ENCODE data around the gene NR2F1.
A peak's percentile ranks its signal among the peaks of the same experiment; 100 is the strongest.

NR2F1 gene

GRCh38 chr5:93591323-93591945 lies 8.4 kb downstream of the NR2F1 start:
- DNase-seq, result no peak

GRCh38 chr5:93592883-93593282 lies 9.9 kb downstream of the NR2F1 start:
- no peak for DNase-seq

GRCh38 chr5:93593476-93594131 lies 10.6 kb downstream of the NR2F1 start:
- DNase-seq, result peak; percentile 21

- no peak for DNase-seq
Measured at GRCh38 chr5:93594591-93595419, 11.8 kb downstream of the NR2F1 start.

GRCh38 chr5:93595420-93596147 lies 12.6 kb downstream of the NR2F1 start:
- no peak for DNase-seq

- no peak for DNase-seq
Measured at GRCh38 chr5:93596310-93596675, 13.3 kb downstream of the NR2F1 start.

- DNase-seq, result no peak
Measured at GRCh38 chr5:93596676-93597490, 13.9 kb downstream of the NR2F1 start.

GRCh38 chr5:93598091-93599000 lies 15.3 kb downstream of the NR2F1 start:
- DNase-seq, result no peak

GRCh38 chr5:93599001-93599379 lies 16.0 kb downstream of the NR2F1 start:
- DNase-seq, result no peak

GRCh38 chr5:93599399-93600120 lies 16.5 kb downstream of the NR2F1 start:
- DNase-seq, result peak; percentile 58

- peak; percentile 36 for DNase-seq
Measured at GRCh38 chr5:93600409-93601070, 17.5 kb downstream of the NR2F1 start.

GRCh38 chr5:93601071-93601801 lies 18.2 kb downstream of the NR2F1 start:
- DNase-seq, result peak; percentile 42

GRCh38 chr5:93601802-93602155 lies 18.8 kb downstream of the NR2F1 start:
- DNase-seq, result peak; percentile 74

- DNase-seq, result peak; percentile 37
Measured at GRCh38 chr5:93602241-93603077, 19.4 kb downstream of the NR2F1 start.

GRCh38 chr5:93603078-93603792 lies 20.2 kb downstream of the NR2F1 start:
- DNase-seq, result no peak

- peak; percentile 51 for DNase-seq
Measured at GRCh38 chr5:93603793-93604643, 21.0 kb downstream of the NR2F1 start.

All from kidney glomerular epithelial cell (primary cell).